HG02763 (cell line): ENCODE measurements around the gene ZNF484.
"Not testable (repeated sequence)": the region's sequence is repeated elsewhere in the genome, so short reads cannot be mapped to it uniquely, and the experiment has no call there.

Source experiments
- ATAC-seq: cut with Tn5 transposase; IDR thresholded peaks from one replicate; pipeline ENCODE4 v1.9.1; 2021; ENCODE audit warnings: mild to moderate bottlenecking, moderate library complexity; ENCODE audit not compliant: unreplicated experiment

ZNF484 gene

GRCh38 chr9:92864152-92864551, 13.7 kb downstream of the ZNF484 start:
- ATAC-seq = no peak

GRCh38 chr9:92860867-92861266, 17.0 kb downstream of the ZNF484 start:
- no peak for ATAC-seq

GRCh38 chr9:92857236-92857635, 20.6 kb downstream of the ZNF484 start:
- ATAC-seq = no peak

GRCh38 chr9:92853716-92854115, 24.1 kb downstream of the ZNF484 start:
- no peak for ATAC-seq

- ATAC-seq = no peak
Observed at GRCh38 chr9:92850898-92851297, 26.9 kb downstream of the ZNF484 start.

- ATAC-seq = not testable (repeated sequence)
Observed at GRCh38 chr9:92848740-92849139, 29.1 kb downstream of the ZNF484 start.

- no peak for ATAC-seq
Observed at GRCh38 chr9:92846662-92847145, 31.1 kb downstream of the ZNF484 start.

GRCh38 chr9:92838411-92838810, 39.4 kb downstream of the ZNF484 start:
- ATAC-seq = not testable (repeated sequence)

GRCh38 chr9:92837191-92837590, 40.6 kb downstream of the ZNF484 start:
- ATAC-seq = no peak

- no peak for ATAC-seq
Observed at GRCh38 chr9:92829420-92829819, 48.4 kb downstream of the ZNF484 start.

- ATAC-seq = not testable (repeated sequence)
Observed at GRCh38 chr9:92825065-92825464, 52.8 kb downstream of the ZNF484 start.

GRCh38 chr9:92820964-92821363, 56.9 kb downstream of the ZNF484 start:
- ATAC-seq = no peak

- ATAC-seq = not testable (repeated sequence)
Observed at GRCh38 chr9:92819898-92820297, 57.9 kb downstream of the ZNF484 start.

- not testable (repeated sequence) for ATAC-seq
Observed at GRCh38 chr9:92809629-92810326, 68.1 kb downstream of the ZNF484 start.

GRCh38 chr9:92808726-92809451, 68.9 kb downstream of the ZNF484 start:
- ATAC-seq = no peak

GRCh38 chr9:92807757-92808725, 69.8 kb downstream of the ZNF484 start:
- no peak for ATAC-seq

GRCh38 chr9:92807031-92807756, 70.6 kb downstream of the ZNF484 start:
- ATAC-seq = no peak

- no peak for ATAC-seq
Observed at GRCh38 chr9:92804727-92805126, 73.1 kb downstream of the ZNF484 start.

GRCh38 chr9:92798358-92798757, 79.5 kb downstream of the ZNF484 start:
- no peak for ATAC-seq

- ATAC-seq = not testable (repeated sequence)
Observed at GRCh38 chr9:92796337-92796804, 81.5 kb downstream of the ZNF484 start.
